ENCODE results near the gene XYLT2.
A peak's percentile ranks its signal among the peaks of the same experiment; 100 is the strongest.
"Not testable (repeated sequence)": the region's sequence is repeated elsewhere in the genome, so short reads cannot be mapped to it uniquely, and the experiment has no call there.

XYLT2 gene

DNA sequence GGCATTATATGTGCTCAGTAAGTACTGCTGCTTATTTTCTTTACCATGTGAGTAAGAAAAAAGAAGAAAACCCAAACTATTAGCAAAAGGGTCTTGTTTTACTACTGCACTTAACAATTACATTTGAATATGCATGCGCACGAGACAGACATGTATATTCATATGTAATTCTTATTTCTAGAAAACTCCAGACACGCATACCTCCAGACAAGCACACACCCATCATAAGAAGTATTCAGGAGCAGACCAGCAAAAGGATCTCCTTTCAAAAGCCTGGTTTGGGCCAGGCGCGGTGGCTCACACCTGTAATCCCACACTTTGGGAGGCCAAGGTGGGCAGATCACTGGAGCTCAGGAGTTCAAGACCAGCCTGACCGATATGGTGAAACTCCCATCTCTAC is 43.6 kb downstream of the XYLT2 start:
- DNase-seq (ENCODE audit: low read depth in 1 of 2, low spot score in 1 of 2): no peak

- no peak for DNase-seq (ENCODE audit: low read depth in 1 of 2, low spot score in 1 of 2)
These were observed 46.7 kb downstream of the XYLT2 start for GRCh38 chr17:50392621-50393020.

GRCh38 chr17:50393700-50394099 is 47.8 kb downstream of the XYLT2 start:
- no peak for DNase-seq (ENCODE audit: low read depth in 1 of 2, low spot score in 1 of 2)

DNA sequence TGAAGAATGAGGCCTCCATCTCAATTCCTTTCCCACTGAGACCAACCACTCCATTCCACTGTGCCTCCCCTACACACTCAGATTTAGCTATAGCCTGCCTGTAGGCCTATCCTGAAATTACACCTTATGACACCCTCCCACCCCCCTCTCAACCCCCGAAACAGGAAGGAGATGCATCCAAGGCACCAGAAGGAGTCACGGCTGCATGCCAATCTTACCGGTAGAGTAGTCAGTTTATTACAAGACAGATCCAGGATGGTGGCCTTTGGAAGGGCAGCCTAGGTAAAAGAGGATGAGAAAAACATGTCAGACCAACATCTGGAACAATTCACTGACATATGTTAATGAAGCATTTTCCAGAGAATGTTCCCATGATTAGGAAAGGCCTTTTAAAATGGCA is 48.8 kb downstream of the XYLT2 start:
- no peak for DNase-seq (ENCODE audit: low read depth in 1 of 2, low spot score in 1 of 2)

DNA sequence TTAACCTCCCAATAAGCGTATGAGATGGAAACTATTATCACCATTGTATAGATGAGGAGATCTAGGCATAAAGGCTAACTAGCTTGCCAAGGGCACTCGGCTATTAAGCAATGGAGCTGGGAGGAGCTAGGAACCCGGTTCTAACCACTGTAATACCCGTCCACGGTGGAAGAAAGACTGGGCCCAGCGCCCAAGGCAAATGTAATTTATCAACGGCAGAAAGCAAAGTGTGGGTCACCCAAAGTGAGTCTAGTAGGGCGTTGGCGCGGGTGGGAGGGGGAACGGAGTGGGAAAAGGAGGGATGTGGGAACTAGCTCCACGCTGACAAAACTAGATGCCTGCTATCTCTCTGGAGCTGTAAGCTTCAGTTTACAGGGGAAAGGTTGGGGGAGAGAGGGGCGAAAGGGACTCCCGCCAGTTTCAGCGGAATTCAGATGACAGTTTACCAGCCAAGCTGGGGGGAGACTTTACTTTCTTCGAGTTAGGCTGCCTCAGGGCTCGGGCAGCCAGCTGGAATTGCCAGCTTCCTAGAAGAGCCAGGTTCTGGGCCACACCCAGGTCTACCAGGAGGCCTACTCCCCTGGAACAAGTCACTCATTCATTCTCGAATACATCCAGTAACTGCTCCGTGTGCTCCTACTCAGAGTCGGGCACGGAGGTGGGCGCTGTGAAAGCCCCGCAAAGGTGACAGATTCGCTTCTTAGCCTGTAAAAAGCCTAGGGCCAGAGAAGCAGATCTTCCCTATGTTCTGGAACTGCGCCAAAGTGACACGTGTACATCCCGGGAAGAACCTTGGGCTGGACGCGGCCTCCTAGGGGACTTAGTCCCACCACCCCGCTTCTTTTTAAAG is 50.6 kb downstream of the XYLT2 start:
- DNase-seq (ENCODE audit: low read depth in 1 of 2, low spot score in 1 of 2): peak; percentile 6 to 9

GRCh38 chr17:50397111-50397918 is 51.4 kb downstream of the XYLT2 start, which contains the start of gene LRRC59:
Gene LRRC59 (minus strand): TSS chr17:50397523. CDS start chr17:50397317, 206 bp downstream.
- DNase-seq (ENCODE audit: low read depth in 1 of 2, low spot score in 1 of 2): peak; percentile 86 to 89

DNA sequence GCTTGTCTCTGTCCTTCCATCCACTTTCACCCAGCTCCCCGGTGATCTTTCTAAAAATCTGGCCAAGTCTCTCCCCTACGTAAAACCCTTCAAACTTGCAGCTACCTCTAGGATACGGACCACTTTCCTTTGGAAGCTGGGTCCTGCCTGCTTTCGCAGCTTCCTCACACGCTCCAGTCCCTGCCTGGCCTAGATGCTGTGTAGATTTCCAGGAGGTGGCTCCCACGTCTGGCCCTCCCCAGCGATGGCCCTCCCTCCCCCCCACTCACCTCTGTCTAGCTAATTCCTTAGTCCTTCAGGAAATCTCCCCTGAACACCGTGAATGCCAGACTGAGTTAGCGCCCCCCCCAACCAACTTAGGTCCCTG is 52.0 kb downstream of the XYLT2 start:
- DNase-seq (ENCODE audit: low read depth in 1 of 2, low spot score in 1 of 2): no peak

GRCh38 chr17:50398672-50399071 is 52.7 kb downstream of the XYLT2 start:
- not testable (repeated sequence) for DNase-seq (ENCODE audit: low read depth in 1 of 2, low spot score in 1 of 2)

GRCh38 chr17:50399591-50399990 is 53.7 kb downstream of the XYLT2 start:
- DNase-seq (ENCODE audit: low read depth in 1 of 2, low spot score in 1 of 2): not testable (repeated sequence)

- not testable (repeated sequence) for DNase-seq (ENCODE audit: low read depth in 1 of 2, low spot score in 1 of 2)
These were observed 59.4 kb downstream of the XYLT2 start for GRCh38 chr17:50405351-50405750.

- no peak for DNase-seq (ENCODE audit: low read depth in 1 of 2, low spot score in 1 of 2)
These were observed 60.7 kb downstream of the XYLT2 start for GRCh38 chr17:50406578-50406977.

GRCh38 chr17:50407921-50408320 is 62.0 kb downstream of the XYLT2 start:
- DNase-seq (ENCODE audit: low read depth in 1 of 2, low spot score in 1 of 2): no peak

All from activated CD4-positive, alpha-beta T cell treated with anti-CD3 and anti-CD28 coated beads, Interleukin-2, amount 50 U/mL, for 24 hours (primary cell).